ENCODE data around the gene UBAC2.

UBAC2 gene

GRCh38 chr13:99435998-99436397, 235.3 kb downstream of the UBAC2 start:
- no peak for DNase-seq (ENCODE audit: low read depth in 3 of 3)

All from stimulated activated CD4-positive, alpha-beta T cell treated with anti-CD3 and anti-CD28 coated beads, TNF-alpha, amount 100 ng/mL, for 48 hours (primary cell).